SK-N-SH treated with all-trans-retinoic acid at 6 μM for 48 hours (cell line): ENCODE data around the gene SMARCE1.

Source experiments
- ARNTL ChIP-seq: fragments of 450-650 bp; formaldehyde crosslinking; IDR thresholded peaks from 2 replicates; pipeline ENCODE4 v1.5.0; 2020; ENCODE audit warnings: low read depth, mild to moderate bottlenecking, moderate library complexity, borderline replicate concordance
- SNAI2 ChIP-seq: fragments of 250-450 bp; sonication (Bioruptor Pico); IDR thresholded peaks from 2 replicates; pipeline ENCODE4 v1.5.0; 2020; ENCODE audit warnings: mild to moderate bottlenecking, moderate library complexity

DNA sequence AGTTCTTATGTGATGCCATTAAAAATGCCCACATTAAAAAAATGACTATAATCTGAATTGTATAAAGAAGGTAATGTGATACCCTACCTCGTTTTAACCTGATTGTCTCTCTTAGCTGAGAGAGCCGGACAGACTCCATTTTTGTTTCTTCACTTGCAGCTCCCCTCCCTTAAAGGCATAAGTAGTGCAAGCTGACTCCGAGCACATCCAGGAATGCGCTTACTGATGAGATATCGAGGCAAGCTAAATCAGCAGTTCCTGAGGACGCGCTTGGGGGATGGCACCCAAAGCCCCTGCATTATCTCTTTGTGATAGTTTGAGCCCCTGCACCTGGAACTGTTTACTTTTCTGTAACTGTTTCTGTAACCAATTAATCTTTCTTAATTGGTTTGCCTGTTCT is 49.7 kb upstream of the SMARCE1 start:
- no peak for TF ChIP-seq ARNTL (CRISPR knock-in tag)
- TF ChIP-seq SNAI2 (CRISPR knock-in tag), result no peak
